Daoy (cell line): ENCODE results near the gene ANAPC15. TPM values are rescaled to one million over a fixed set of nuclear protein-coding genes. Genes with fewer than 3 reads are reported as not detected.

ENCODE experiments used
- total RNA-seq: library from RNA; depleted of rRNA; stranded (reverse); fragments of >200 nt; shearing (Covaris generic); gene quantifications from 2 replicates; pipeline ENCODE4 v1.2.3, GENCODE V29; 2014; rRNA removed

Gene ANAPC15
- total RNA-seq, 1 experiment from 2014 or later: 38.8 TPM

Other genes starting within 250 kb of the ANAPC15 start
- not detected in 2 replicates for gene DEFB131B, start 234.2 kb downstream of the ANAPC15 start, total RNA-seq
- 4.0 and 8.6 TPM in 2 replicates for gene XNDC1N, start 184.1 kb downstream of the ANAPC15 start, total RNA-seq
- 30.6 and 33.9 TPM in 2 replicates for gene RNF121, start 183.6 kb downstream of the ANAPC15 start, total RNA-seq
- 3.4 and 4.9 TPM in 2 replicates for gene IL18BP, start 113.8 kb downstream of the ANAPC15 start, total RNA-seq
- 74.2 and 76.7 TPM in 2 replicates for gene NUMA1, start 32.2 kb downstream of the ANAPC15 start, total RNA-seq
- 3.3 and 6.4 TPM in 2 replicates for gene LRRC51, start 31.8 kb downstream of the ANAPC15 start, total RNA-seq
- gene LAMTOR1, start 9.4 kb downstream of the ANAPC15 start, total RNA-seq: 86.8 and 90.6 TPM in 2 replicates
- not detected in 2 replicates for gene TOMT, start 6.8 kb downstream of the ANAPC15 start, total RNA-seq
- gene FOLR3, start 23.0 kb upstream of the ANAPC15 start, total RNA-seq: not detected in 2 replicates
- not detected in 2 replicates for gene FOLR1, start 79.4 kb upstream of the ANAPC15 start, total RNA-seq
- gene FOLR2, start 104.1 kb upstream of the ANAPC15 start, total RNA-seq: not detected in 2 replicates
- 27.4 and 57.3 TPM in 2 replicates for gene INPPL1, start 112.1 kb upstream of the ANAPC15 start, total RNA-seq
- gene PHOX2A, start 131.5 kb upstream of the ANAPC15 start, total RNA-seq: not detected in 2 replicates